Measurements from ENCODE around the gene ALOXE3. TPM values are rescaled to one million over a fixed set of nuclear protein-coding genes. Genes with fewer than 3 reads are reported as not detected.

Gene ALOXE3
- total RNA-seq: 0.10 TPM in 1 of 2 replicates, not detected in the other

GRCh38 chr17:8117980-8118768, at the start of gene ALOXE3:
Gene ALOXE3 (minus strand): TSS chr17:8118514. CDS start chr17:8117990, 524 bp downstream.
- peaks cover 39% of the 10 kb centered on the region for H3K4me1 Mint-ChIP-seq (ENCODE audit: low read depth)
- DNase-seq (ENCODE audit: low spot score): no peak
- peak within 1 kb of the TSS; percentile 86 for H3K27ac Mint-ChIP-seq
- intact Hi-C loops (cut with micrococcal nuclease): loop anchor here (1.0 to 2.0 kb wide), 7 partner anchors 8 to 491 kb away; partner anchors contain the start of genes PFAS, SAT2 and WRAP53
- peaks cover 63% of the 10 kb centered on the region for H3K27me3 Mint-ChIP-seq (ENCODE audit: insufficient read depth)
- H3K36me3 Mint-ChIP-seq (ENCODE audit: low read depth): peaks cover under 1% of the 10 kb centered on the region
- H3K9me3 Mint-ChIP-seq: no peaks in the 10 kb centered on the region
- H3K4me3 Mint-ChIP-seq: peak within 1 kb of the TSS; percentile 91

GRCh38 chr17:8167526-8167925, 49.2 kb upstream of the ALOXE3 start:
- Mint-ChIP-seq H3K9me3 (no peaks in the 10 kb centered on the region), H3K4me3 (no peak overlapping the region), H3K4me1 (ENCODE audit: low read depth) (peaks cover 30% of the 10 kb centered on the region), H3K27me3 (ENCODE audit: insufficient read depth) (peaks cover 2% of the 10 kb centered on the region), H3K36me3 (ENCODE audit: low read depth) (peaks cover 1% of the 10 kb centered on the region), H3K27ac (no peak overlapping the region)
- DNase-seq (ENCODE audit: low spot score): no peak
- intact Hi-C loops (cut with micrococcal nuclease): no loop called here

GRCh38 chr17:8166731-8167130, 48.4 kb upstream of the ALOXE3 start:
- H3K4me3 Mint-ChIP-seq: no peak overlapping the region
- H3K4me1 Mint-ChIP-seq (ENCODE audit: low read depth): peaks cover 32% of the 10 kb centered on the region
- H3K27me3 Mint-ChIP-seq (ENCODE audit: insufficient read depth): peaks cover 2% of the 10 kb centered on the region
- peak overlapping the region; percentile 67 for H3K27ac Mint-ChIP-seq
- intact Hi-C loops (cut with micrococcal nuclease): no loop called here
- no peaks in the 10 kb centered on the region for H3K9me3 Mint-ChIP-seq
- peaks cover 2% of the 10 kb centered on the region for H3K36me3 Mint-ChIP-seq (ENCODE audit: low read depth)
- no peak for DNase-seq (ENCODE audit: low spot score)

- H3K4me3 Mint-ChIP-seq: peak overlapping the region; percentile 88
- H3K4me1 Mint-ChIP-seq (ENCODE audit: low read depth): peaks cover 51% of the 10 kb centered on the region
- no peaks in the 10 kb centered on the region for H3K9me3 Mint-ChIP-seq
- DNase-seq (ENCODE audit: low spot score): no peak
- peak overlapping the region; percentile 99 for H3K27ac Mint-ChIP-seq
- intact Hi-C loops (cut with micrococcal nuclease): loop anchor here (1.0 kb wide), 3 partner anchors 8 to 23 kb away; no protein-coding TSS in a partner anchor
- peaks cover 2% of the 10 kb centered on the region for H3K27me3 Mint-ChIP-seq (ENCODE audit: insufficient read depth)
- peaks cover 17% of the 10 kb centered on the region for H3K36me3 Mint-ChIP-seq (ENCODE audit: low read depth)
These were observed 46.5 kb upstream of the ALOXE3 start for GRCh38 chr17:8164815-8165131.

GRCh38 chr17:8163978-8164814, 45.9 kb upstream of the ALOXE3 start:
- Mint-ChIP-seq H3K9me3 (no peaks in the 10 kb centered on the region), H3K27ac (peak overlapping the region; percentile 99), H3K36me3 (ENCODE audit: low read depth) (peaks cover 20% of the 10 kb centered on the region), H3K4me1 (ENCODE audit: low read depth) (peaks cover 57% of the 10 kb centered on the region), H3K4me3 (peak overlapping the region; percentile 88), H3K27me3 (ENCODE audit: insufficient read depth) (peaks cover 2% of the 10 kb centered on the region)
- DNase-seq (ENCODE audit: low spot score): peak; percentile 74
- intact Hi-C loops (cut with micrococcal nuclease): loop anchor here (1.0 kb wide), 3 partner anchors 8 to 23 kb away; no protein-coding TSS in a partner anchor

- intact Hi-C loops (cut with micrococcal nuclease): no loop called here
- Mint-ChIP-seq H3K9me3 (no peaks in the 10 kb centered on the region), H3K4me1 (ENCODE audit: low read depth) (peaks cover 59% of the 10 kb centered on the region), H3K27ac (peak overlapping the region; percentile 99), H3K27me3 (ENCODE audit: insufficient read depth) (no peaks in the 10 kb centered on the region), H3K36me3 (ENCODE audit: low read depth) (peaks cover 27% of the 10 kb centered on the region), H3K4me3 (peak overlapping the region; percentile 88)
- DNase-seq (ENCODE audit: low spot score): no peak
These were observed 45.0 kb upstream of the ALOXE3 start for GRCh38 chr17:8162997-8163977.

GRCh38 chr17:8162233-8162996, 44.1 kb upstream of the ALOXE3 start, which contains the start of gene VAMP2:
Gene VAMP2 (minus strand): TSS chr17:8162948. CDS start chr17:8162879, 69 bp downstream.
- Mint-ChIP-seq H3K4me3 (peak within 1 kb of the TSS; percentile 88), H3K4me1 (ENCODE audit: low read depth) (peaks cover 60% of the 10 kb centered on the region), H3K27ac (peak within 1 kb of the TSS; percentile 99), H3K36me3 (ENCODE audit: low read depth) (peaks cover 27% of the 10 kb centered on the region), H3K9me3 (no peaks in the 10 kb centered on the region), H3K27me3 (ENCODE audit: insufficient read depth) (no peaks in the 10 kb centered on the region)
- peak; percentile 84 for DNase-seq (ENCODE audit: low spot score)
- intact Hi-C loops (cut with micrococcal nuclease): no loop called here

- Mint-ChIP-seq H3K27ac (peak overlapping the region; percentile 77), H3K36me3 (ENCODE audit: low read depth) (peaks cover 27% of the 10 kb centered on the region), H3K4me3 (peak overlapping the region; percentile 87), H3K9me3 (no peaks in the 10 kb centered on the region), H3K4me1 (ENCODE audit: low read depth) (peaks cover 56% of the 10 kb centered on the region), H3K27me3 (ENCODE audit: insufficient read depth) (no peaks in the 10 kb centered on the region)
- intact Hi-C loops (cut with micrococcal nuclease): no loop called here
- no peak for DNase-seq (ENCODE audit: low spot score)
These were observed 43.2 kb upstream of the ALOXE3 start for GRCh38 chr17:8161289-8162232.

- DNase-seq (ENCODE audit: low spot score): no peak
- Mint-ChIP-seq H3K4me3 (peak overlapping the region; percentile 87), H3K27ac (peak overlapping the region; percentile 77), H3K27me3 (ENCODE audit: insufficient read depth) (no peaks in the 10 kb centered on the region), H3K4me1 (ENCODE audit: low read depth) (peaks cover 56% of the 10 kb centered on the region), H3K36me3 (ENCODE audit: low read depth) (peaks cover 27% of the 10 kb centered on the region), H3K9me3 (no peaks in the 10 kb centered on the region)
- intact Hi-C loops (cut with micrococcal nuclease): no loop called here
These were observed 42.5 kb upstream of the ALOXE3 start for GRCh38 chr17:8160741-8161221.

- Mint-ChIP-seq H3K27ac (peak overlapping the region; percentile 77), H3K4me3 (peak overlapping the region; percentile 87), H3K4me1 (ENCODE audit: low read depth) (peaks cover 55% of the 10 kb centered on the region), H3K36me3 (ENCODE audit: low read depth) (peaks cover 27% of the 10 kb centered on the region), H3K27me3 (ENCODE audit: insufficient read depth) (no peaks in the 10 kb centered on the region), H3K9me3 (no peaks in the 10 kb centered on the region)
- DNase-seq (ENCODE audit: low spot score): no peak
- intact Hi-C loops (cut with micrococcal nuclease): no loop called here
These were observed 41.9 kb upstream of the ALOXE3 start for GRCh38 chr17:8160224-8160577.

Data from activated T-helper 1 cell treated with anti-CD3 and anti-CD28 coated beads, Interleukin-12 subunit alpha, Interleukin-12 subunit beta, Interleukin-2, Interleukin-4 antibody, amounts not matched to agents 30 ng/mL and 10 ng/mL and 1 ng/mL, durations not matched to agents 14 hours and 24 hours and 36 hours (primary cell).